H1 (cell line): ENCODE results near the gene EXT2. TPM values are rescaled to one million over a fixed set of nuclear protein-coding genes. Genes with fewer than 3 reads are reported as not detected.

Source experiments
- CTCF ChIA-PET: fragments of 300-600 bp; sonication (Branson Sonifier 250); formaldehyde crosslinking; loops from one replicate; lab custom pipeline; 2021; ENCODE audit not compliant: partially characterized antibody; lab: Charles Lee
- POLR2A ChIA-PET: fragments of 300-600 bp; sonication (Branson Sonifier 250); formaldehyde crosslinking; loops from one replicate; lab custom pipeline; 2021; ENCODE audit warnings: inconsistent platforms; ENCODE audit not compliant: partially characterized antibody; lab: Charles Lee
- DNase-seq, 2 experiments: peaks; one replicate each; pipeline versions ENCODE4 v3.0.0 to v3.0.0-alpha.2; 2010 to 2022; ENCODE audit warnings: low spot score in 2 of 2, low read depth in 1 of 2, mixed read lengths in 1 of 2
- FAIRE-seq: peaks from 2 replicates; lab custom pipeline; 2011; peaks lifted over from hg19 to GRCh38; lab: Jason Lieb, UNC
- H2AFZ ChIP-seq: 2 replicates; pipeline ENCODE4 v1.8.1; 2012; ENCODE audit warnings: low read length, inconsistent platforms
- H2AK5ac ChIP-seq: 2 replicates; pipeline ENCODE4 v1.6.1; 2013; ENCODE audit warnings: low read depth, low read length
- H2BK120ac ChIP-seq: replicated peaks from 2 replicates; pipeline ENCODE3; 2013; ENCODE audit warnings: low read depth, low read length, inconsistent platforms
- H2BK12ac ChIP-seq: 2 replicates; pipeline ENCODE4 v1.6.1; 2013; ENCODE audit warnings: low read depth, low read length
- H2BK15ac ChIP-seq: 2 replicates; pipeline ENCODE4 v1.6.1; 2013; ENCODE audit warnings: low read length
- H2BK20ac ChIP-seq: 2 replicates; pipeline ENCODE4 v1.6.1; 2013; ENCODE audit warnings: low read length
- H2BK5ac ChIP-seq: 2 replicates; pipeline ENCODE4 v1.6.1; 2013; ENCODE audit warnings: low read depth, low read length
- H3K14ac ChIP-seq: 2 replicates; pipeline ENCODE4 v1.6.1; 2013; ENCODE audit warnings: inconsistent platforms; ENCODE audit not compliant: insufficient read length
- H3K18ac ChIP-seq: 2 replicates; pipeline ENCODE4 v1.6.1; 2013; ENCODE audit warnings: low read length; ENCODE audit errors: extremely low read depth
- H3K23ac ChIP-seq: 2 replicates; pipeline ENCODE4 v1.6.1; 2013; ENCODE audit warnings: inconsistent platforms; ENCODE audit not compliant: insufficient read length
- H3K23me2 ChIP-seq: 2 replicates; pipeline ENCODE4 v1.6.1; 2013; ENCODE audit warnings: low read depth, low read length
- H3K27ac ChIP-seq: 2 replicates; pipeline ENCODE4 v1.6.1; 2011; ENCODE audit warnings: low read depth, low read length, inconsistent platforms
- H3K27me3 ChIP-seq, 4 experiments: replicated peaks in 1 of 4; 1 replicate in 1 of 4; 2 replicates in 3 of 4; pipeline versions ENCODE4 v1.6.1 to v1.8.1; 2011 to 2013; ENCODE audit warnings: low read length in 3 of 4, mild to moderate bottlenecking in 3 of 4, inconsistent platforms in 2 of 4, mixed read lengths in 2 of 4, moderate library complexity in 1 of 4; ENCODE audit not compliant: control insufficient read depth in 3 of 4, insufficient read depth in 3 of 4; ENCODE audit errors: extremely low read depth in 1 of 4
- H3K36me3 ChIP-seq, 4 experiments: 2 replicates each; pipeline versions ENCODE4 v1.6.1 to v1.8.1; 2011 to 2013; ENCODE audit warnings: mild to moderate bottlenecking in 4 of 4, low read length in 3 of 4, moderate library complexity in 2 of 4, control low read depth in 1 of 4, inconsistent platforms in 1 of 4; ENCODE audit not compliant: insufficient read depth in 4 of 4, control insufficient read depth in 2 of 4
- H3K4ac ChIP-seq: replicated peaks from 2 replicates; pipeline ENCODE3; 2013; ENCODE audit warnings: low read length, low read depth, mixed read lengths, inconsistent platforms; ENCODE audit not compliant: insufficient read length
- H3K4me1 ChIP-seq, 4 experiments: replicated peaks in 1 of 4; 1 replicate in 1 of 4; 2 replicates in 3 of 4; pipeline versions ENCODE4 v1.6.1 to v1.8.1; 2011 to 2013; ENCODE audit warnings: low read length in 3 of 4, inconsistent platforms in 2 of 4, mixed read lengths in 1 of 4; ENCODE audit not compliant: insufficient read depth in 4 of 4, control insufficient read depth in 3 of 4
- H3K4me2 ChIP-seq, 2 experiments: 2 replicates each; pipeline versions ENCODE4 v1.6.1 to v1.8.1; 2011 to 2013; ENCODE audit warnings: low read depth in 2 of 2, low read length in 2 of 2, control low read depth in 1 of 2, inconsistent platforms in 1 of 2, mild to moderate bottlenecking in 1 of 2; ENCODE audit not compliant: insufficient read depth in 1 of 2
- H3K4me3 ChIP-seq, 4 experiments: fragments of 200-600, 300-600 bp in 1 of 4; sonication (generic), shearing (Covaris generic), sonication (Bioruptor Twin) in 1 of 4; 2 replicates each; pipeline versions ENCODE4 v1.5.1 to v1.8.1; 2011 to 2016; ENCODE audit warnings: low read length in 4 of 4, low read depth in 3 of 4, control low read depth in 2 of 4, inconsistent platforms in 2 of 4, mild to moderate bottlenecking in 2 of 4, mixed read lengths in 1 of 4, moderate library complexity in 1 of 4; ENCODE audit not compliant: insufficient read depth in 2 of 4; ENCODE audit errors: extremely low read depth in 1 of 4
- H3K56ac ChIP-seq: replicated peaks from 2 replicates; pipeline ENCODE3; 2013; ENCODE audit warnings: low read depth, mild to moderate bottlenecking, mixed read lengths, low read length, inconsistent platforms; ENCODE audit not compliant: insufficient read length
- H3K79me1 ChIP-seq: 2 replicates; pipeline ENCODE4 v1.6.1; 2013; ENCODE audit warnings: low read depth, low read length, control low read depth
- H3K79me2 ChIP-seq, 2 experiments: 2 replicates each; pipeline versions ENCODE4 v1.6.1 to v1.8.1; 2012 to 2013; ENCODE audit warnings: low read length in 2 of 2, mild to moderate bottlenecking in 2 of 2, inconsistent platforms in 1 of 2; ENCODE audit not compliant: insufficient read depth in 2 of 2, control insufficient read depth in 1 of 2
- H3K9ac ChIP-seq, 4 experiments: replicated peaks in 1 of 4; 1 replicate in 1 of 4; 2 replicates in 3 of 4; pipeline versions ENCODE4 v1.6.1 to v1.8.1; 2011 to 2013; ENCODE audit warnings: low read depth in 3 of 4, low read length in 3 of 4, control low read depth in 2 of 4, mild to moderate bottlenecking in 2 of 4, moderate library complexity in 2 of 4, inconsistent platforms in 1 of 4; ENCODE audit errors: extremely low read depth in 1 of 4
- H3K9me3 ChIP-seq, 2 experiments: 2 replicates each; pipeline versions ENCODE4 v1.6.1 to v1.8.1; 2012 to 2013; ENCODE audit warnings: mild to moderate bottlenecking in 2 of 2, moderate library complexity in 2 of 2, control low read depth in 1 of 2, inconsistent platforms in 1 of 2, low read depth in 1 of 2, low read length in 1 of 2, mixed read lengths in 1 of 2; ENCODE audit not compliant: insufficient read depth in 2 of 2
- H4K20me1 ChIP-seq, 2 experiments: replicated peaks in 1 of 2; 2 replicates each; pipeline versions ENCODE3 to v1.8.1; 2011 to 2013; ENCODE audit warnings: inconsistent platforms in 2 of 2, low read length in 2 of 2, mild to moderate bottlenecking in 1 of 2; ENCODE audit not compliant: insufficient read depth in 2 of 2, control insufficient read depth in 1 of 2
- H4K5ac ChIP-seq: 2 replicates; pipeline ENCODE4 v1.6.1; 2013; ENCODE audit warnings: low read length, low read depth, mixed read lengths, inconsistent platforms; ENCODE audit not compliant: insufficient read length
- H4K8ac ChIP-seq: 2 replicates; pipeline ENCODE4 v1.8.0; 2013; ENCODE audit warnings: mild to moderate bottlenecking, moderate library complexity, low read length, inconsistent platforms; ENCODE audit not compliant: insufficient read depth; ENCODE audit errors: extremely low read depth
- H4K91ac ChIP-seq: replicated peaks from 2 replicates; pipeline ENCODE3; 2013; ENCODE audit warnings: low read length, mixed read lengths, inconsistent platforms; ENCODE audit not compliant: insufficient read length
- BRCA1 ChIP-seq: IDR thresholded peaks from 2 replicates; pipeline ENCODE4 v1.6.1; 2012; ENCODE audit warnings: low read depth, low read length, improper control_type of control experiment
- CHD1 ChIP-seq: IDR thresholded peaks from 2 replicates; pipeline ENCODE4 v1.6.1; 2012; ENCODE audit warnings: low read depth, low read length, improper control_type of control experiment
- CHD2 ChIP-seq: IDR thresholded peaks from 2 replicates; pipeline ENCODE4 v1.6.1; 2012; ENCODE audit warnings: low read length, improper control_type of control experiment
- CTBP2 ChIP-seq: IDR thresholded peaks from 2 replicates; pipeline ENCODE4 v1.7.0; 2011; ENCODE audit warnings: borderline replicate concordance, mild to moderate bottlenecking, moderate library complexity, mixed read lengths, low read length; ENCODE audit not compliant: insufficient read depth, insufficient read length
- CTCF ChIP-seq, 3 experiments: IDR thresholded peaks; 1 replicate in 2 of 3; 2 replicates in 1 of 3; pipeline versions ENCODE4 v1.5.1 to v1.6.1; 2011; ENCODE audit warnings: low read length in 3 of 3, mild to moderate bottlenecking in 3 of 3, inconsistent platforms in 2 of 3, low read depth in 1 of 3, moderate library complexity in 1 of 3; ENCODE audit not compliant: insufficient read depth in 1 of 3; ENCODE audit errors: control extremely low read depth in 1 of 3
- FOSL1 ChIP-seq: IDR thresholded peaks from 2 replicates; pipeline ENCODE4 v1.6.1; 2011; ENCODE audit warnings: mild to moderate bottlenecking, low read depth, low read length, moderate library complexity; ENCODE audit not compliant: insufficient read depth
- NRF1 ChIP-seq: IDR thresholded peaks from 2 replicates; pipeline ENCODE4 v1.6.1; 2011; ENCODE audit warnings: mild to moderate bottlenecking, low read depth, low read length, improper control_type of control experiment
- POLR2A ChIP-seq, 2 experiments: IDR thresholded peaks; 1 replicate in 1 of 2; 2 replicates in 1 of 2; pipeline ENCODE4 v1.6.1; 2011; ENCODE audit warnings: low read depth in 2 of 2, low read length in 2 of 2, mild to moderate bottlenecking in 2 of 2; ENCODE audit errors: control extremely low read depth in 1 of 2
- RBBP5 ChIP-seq: IDR thresholded peaks from 2 replicates; pipeline ENCODE4 v1.7.1; 2012; ENCODE audit warnings: low read depth, mild to moderate bottlenecking, inconsistent platforms, low read length, moderate library complexity, borderline replicate concordance
- RFX5 ChIP-seq: IDR thresholded peaks from 2 replicates; pipeline ENCODE4 v1.6.1; 2011; ENCODE audit warnings: low read depth, low read length, improper control_type of control experiment, borderline replicate concordance
- SIRT6 ChIP-seq: IDR thresholded peaks from one replicate; pipeline ENCODE4 v1.7.1; 2012; ENCODE audit warnings: low read length, inconsistent platforms
- TAF1 ChIP-seq: IDR thresholded peaks from 2 replicates; pipeline ENCODE4 v1.6.1; 2011; ENCODE audit warnings: mild to moderate bottlenecking, low read depth, low read length
- YY1 ChIP-seq: IDR thresholded peaks from 2 replicates; pipeline ENCODE4 v1.6.1; 2011; ENCODE audit warnings: low read depth, mild to moderate bottlenecking, low read length
- WGBS, 2 experiments: shearing (Covaris generic) in 1 of 2; methylation state at CpG; one replicate each; pipeline versions ENCODE4 v1.1.6 to v1.1.7; 2013 to 2015; ENCODE audit warnings: low lambda C conversion rate in 2 of 2, mixed read lengths in 2 of 2, inconsistent platforms in 1 of 2, low coverage in 1 of 2, missing lambda C conversion rate in 1 of 2; ENCODE audit not compliant: insufficient replicate concordance in 2 of 2, insufficient coverage in 1 of 2, insufficient read length in 1 of 2; ENCODE audit errors: extremely low coverage in 1 of 2, missing lambda C conversion rate in 1 of 2; 5-methylcytosine and 5-hydroxymethylcytosine counted together
- polyA plus RNA-seq, 7 experiments: library from polyadenylated mRNA; depleted of rRNA in 3 of 7; stranded (reverse) in 5 of 7; unstranded in 2 of 7; fragments of >200 nt in 5 of 7; fragments of 200-250 nt in 2 of 7; gene quantifications; 1 replicate in 5 of 7; 2 replicates in 1 of 7; 4 replicates in 1 of 7; pipeline versions ENCODE4 v1.2.1 to v1.2.3, GENCODE V29; 2011 to 2013; ENCODE audit warnings: missing spikeins in 2 of 7, mixed read lengths in 2 of 7
- total RNA-seq: library from RNA; stranded (reverse); fragmentation: NEBNext Ultra II Directional; extraction: Animal tissue kit (Norgen Biotek cat#: 25700); gene quantifications from 2 replicates; pipeline ENCODE4 v1.2.1, GENCODE V29; 2021

Gene EXT2
- total and polyA plus RNA-seq, 2 of the 8 experiments (the other 6 are each of a cell fraction or from before 2014, with no cell fraction given) = 29.8 to 42.8 TPM

DNA sequence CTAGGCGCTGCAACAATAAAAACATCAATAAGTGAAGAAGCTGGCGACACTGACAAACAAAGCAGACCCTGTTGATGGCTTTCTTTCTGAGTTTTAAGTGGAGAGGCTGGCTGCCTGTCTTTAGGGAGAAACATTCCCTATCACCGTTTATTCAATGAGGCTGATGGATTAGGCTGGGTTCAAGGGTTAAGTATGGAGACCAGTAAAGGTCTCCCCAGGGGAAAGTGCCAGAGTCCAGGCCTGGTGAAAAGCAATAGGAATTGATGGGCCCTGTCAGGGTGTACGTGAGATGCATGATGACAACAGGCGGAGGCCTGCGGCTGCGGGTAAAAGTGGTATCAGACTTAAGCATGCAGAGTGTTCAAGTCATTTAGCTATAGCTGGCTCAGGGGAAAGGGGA is 111.8 kb downstream of the EXT2 start:
- 91% methylated on average over 7 of the region's 7 CpGs; no CpG with 5 or more reads in 1 of the 2 experiments for WGBS, 2 experiments
- no peak for TF ChIP-seq TAF1
- no peak for TF ChIP-seq NRF1
- no peak for TF ChIP-seq RFX5
- TF ChIP-seq RBBP5 = no peak
- TF ChIP-seq CTBP2 = no peak
- no peak for TF ChIP-seq YY1
- TF ChIP-seq CHD2 = no peak
- no peak for TF ChIP-seq CHD1
- TF ChIP-seq POLR2A (IDR thresholded peaks at IDR 0.05; ENCODE audit: control extremely low read depth in 1 of 2, low read depth in 2 of 2, low read length in 2 of 2) = no peak
- no peak for TF ChIP-seq SIRT6
- no peak for TF ChIP-seq FOSL1
- no peak for TF ChIP-seq BRCA1
- no peak for TF ChIP-seq CTCF (IDR thresholded peaks at IDR 0.05; ENCODE audit: control extremely low read depth in 1 of 3, insufficient read depth in 1 of 3, low read depth in 1 of 3, low read length in 3 of 3)

More for the DNA sequence above, 111.8 kb downstream of the EXT2 start:
- H2BK12ac ChIP-seq = no peak overlapping the region
- no peak overlapping the region for H2BK20ac ChIP-seq
- H3K23me2 ChIP-seq = no peaks in the 10 kb centered on the region
- no peak overlapping the region for H4K5ac ChIP-seq
- H3K79me2 ChIP-seq = no peaks in the 10 kb centered on the region
- peaks cover 0 to 6% (median 0%) of the 10 kb centered on the region in 4 experiments; a peak in 1 of 7 replicates for H3K4me1 ChIP-seq
- H2BK5ac ChIP-seq = no peak overlapping the region
- H3K4me3 ChIP-seq = no peak overlapping the region
- no peak overlapping the region for H3K23ac ChIP-seq
- POLR2A ChIA-PET = interaction anchor here (1.2 kb wide), 1 partner anchor 14 kb away, joined by 3 read pairs; no protein-coding TSS in a partner anchor
- H3K56ac ChIP-seq = no peak overlapping the region
- no peak overlapping the region for H2BK15ac ChIP-seq
- FAIRE-seq = no peak
- no peak overlapping the region for H3K27ac ChIP-seq
- CTCF ChIA-PET = interaction anchor here (0.6 to 1.2 kb wide), 5 partner anchors 18 to 1100 kb away, joined by 3 to 4 read pairs (median 3); no protein-coding TSS in a partner anchor
- no peak overlapping the region for H3K18ac ChIP-seq
- H3K4me2 ChIP-seq = no peak overlapping the region
- no peak overlapping the region for H4K8ac ChIP-seq
- H3K27me3 ChIP-seq = no peaks in the 10 kb centered on the region
- H2AK5ac ChIP-seq = no peak overlapping the region
- H3K79me1 ChIP-seq = no peaks in the 10 kb centered on the region
- no peaks in the 10 kb centered on the region for H4K20me1 ChIP-seq
- no peak overlapping the region for H3K14ac ChIP-seq
- H2AFZ ChIP-seq = no peak overlapping the region
- no peak overlapping the region for H3K4ac ChIP-seq
- H3K9ac ChIP-seq = no peak overlapping the region
- peaks cover 0 to 1% of the 10 kb centered on the region in 2 experiments; a peak in 1 of 4 replicates for H3K9me3 ChIP-seq
- no peak overlapping the region for H2BK120ac ChIP-seq
- H3K36me3 ChIP-seq = no peaks in the 10 kb centered on the region; a peak in 2 of 8 replicates
- no peak for DNase-seq
- no peak overlapping the region for H4K91ac ChIP-seq
